HG02588 (cell line): ENCODE measurements around the gene SIPA1.
"Not testable (repeated sequence)": the region's sequence is repeated elsewhere in the genome, so short reads cannot be mapped to it uniquely, and the experiment has no call there.

Experiments
- ATAC-seq: cut with Tn5 transposase; IDR thresholded peaks from one replicate; pipeline ENCODE4 v1.9.1; 2021; ENCODE audit warnings: mild to moderate bottlenecking, moderate library complexity; ENCODE audit not compliant: unreplicated experiment

The SIPA1 gene

GRCh38 chr11:65657426-65657825, 19.5 kb downstream of the SIPA1 start:
- no peak for ATAC-seq

GRCh38 chr11:65658174-65659021, 20.5 kb downstream of the SIPA1 start:
- ATAC-seq: no peak

GRCh38 chr11:65660038-65660437, 22.1 kb downstream of the SIPA1 start:
- no peak for ATAC-seq

- not testable (repeated sequence) for ATAC-seq
Observed at GRCh38 chr11:65660908-65661307, 23.0 kb downstream of the SIPA1 start.

- no peak for ATAC-seq
Observed at GRCh38 chr11:65661599-65662246, 23.8 kb downstream of the SIPA1 start.

GRCh38 chr11:65662247-65662798, 24.4 kb downstream of the SIPA1 start:
- ATAC-seq: no peak

- peak; percentile 75 for ATAC-seq
Observed at GRCh38 chr11:65662799-65663638, 25.1 kb downstream of the SIPA1 start, which contains the start of gene RELA. RELA (minus strand) TSS chr11:65662916; CDS start chr11:65662832, 84 bp downstream.

- ATAC-seq: peak; percentile 17
Observed at GRCh38 chr11:65663639-65664200, 25.8 kb downstream of the SIPA1 start.

- no peak for ATAC-seq
Observed at GRCh38 chr11:65672180-65672860, 34.4 kb downstream of the SIPA1 start.

GRCh38 chr11:65672982-65673381, 35.1 kb downstream of the SIPA1 start:
- ATAC-seq: no peak

GRCh38 chr11:65680192-65680743, 42.4 kb downstream of the SIPA1 start:
- ATAC-seq: no peak

GRCh38 chr11:65683480-65683879, 45.6 kb downstream of the SIPA1 start:
- not testable (repeated sequence) for ATAC-seq

GRCh38 chr11:65685981-65686380, 48.1 kb downstream of the SIPA1 start:
- ATAC-seq: no peak

GRCh38 chr11:65691847-65692246, 53.9 kb downstream of the SIPA1 start:
- ATAC-seq: not testable (repeated sequence)

GRCh38 chr11:65692367-65692766, 54.5 kb downstream of the SIPA1 start:
- no peak for ATAC-seq

- ATAC-seq: no peak
Observed at GRCh38 chr11:65695459-65696241, 57.7 kb downstream of the SIPA1 start.

- no peak for ATAC-seq
Observed at GRCh38 chr11:65696802-65697552, 59.1 kb downstream of the SIPA1 start.

GRCh38 chr11:65698205-65698604, 60.3 kb downstream of the SIPA1 start:
- ATAC-seq: no peak
